GM12865 (cell line): Measurements from ENCODE around the gene GDF10.

Experiments used
- DNase-seq: peaks from one replicate; pipeline ENCODE4 v3.0.0; 2010; ENCODE audit warnings: low read depth
- H3K4me3 ChIP-seq: 2 replicates; pipeline ENCODE4 v1.5.1; 2011; ENCODE audit warnings: mild to moderate bottlenecking, low read depth, low read length, control low read depth
- CTCF ChIP-seq: IDR thresholded peaks from 2 replicates; pipeline ENCODE4 v1.5.1; 2011; ENCODE audit warnings: low read length, control low read depth, low read depth, inconsistent platforms; ENCODE audit not compliant: insufficient read depth; ENCODE audit errors: missing control alignments

The GDF10 gene

GRCh38 chr10:47357131-47357582, 57.2 kb downstream of the GDF10 start:
- DNase-seq, result no peak
- no peak overlapping the region for H3K4me3 ChIP-seq
- no peak for TF ChIP-seq CTCF

GRCh38 chr10:47357911-47358310, 57.9 kb downstream of the GDF10 start:
- no peak overlapping the region for H3K4me3 ChIP-seq
- TF ChIP-seq CTCF, result no peak
- DNase-seq, result no peak

GRCh38 chr10:47358457-47358856, 58.5 kb downstream of the GDF10 start:
- DNase-seq, result no peak
- no peak for TF ChIP-seq CTCF
- no peak overlapping the region for H3K4me3 ChIP-seq

GRCh38 chr10:47359101-47359500, 59.1 kb downstream of the GDF10 start:
- no peak for TF ChIP-seq CTCF
- no peak overlapping the region for H3K4me3 ChIP-seq
- no peak for DNase-seq

GRCh38 chr10:47359626-47360418, 59.8 kb downstream of the GDF10 start:
- DNase-seq, result no peak
- no peak overlapping the region for H3K4me3 ChIP-seq

GRCh38 chr10:47360419-47361040, 60.5 kb downstream of the GDF10 start:
- no peak for DNase-seq
- no peak for TF ChIP-seq CTCF
- no peak overlapping the region for H3K4me3 ChIP-seq

More at GRCh38 chr10:47359626-47360418, 59.8 kb downstream of the GDF10 start:
- no peak for TF ChIP-seq CTCF
